Measurements from ENCODE around the gene GYG1. TPM values are rescaled to one million over a fixed set of nuclear protein-coding genes. Genes with fewer than 3 reads are reported as not detected.

The GYG1 gene
- total RNA-seq, 1 experiment from 2014 or later: 34.8 TPM

GRCh38 chr3:149031096-149031495 is 39.8 kb downstream of the GYG1 start:
- DNase-seq (ENCODE audit: low spot score) (no peak), ATAC-seq (no peak)
- CTCF ChIA-PET: interaction anchor here (1.3 kb wide), 1 partner anchor 75 kb away, joined by 3 read pairs; no protein-coding TSS in a partner anchor
- Mint-ChIP-seq H3K4me1 (no peaks in the 10 kb centered on the region), H3K9me3 (no peaks in the 10 kb centered on the region), H3K36me3 (peaks cover 68% of the 10 kb centered on the region), H3K27me3 (ENCODE audit: low read depth) (no peaks in the 10 kb centered on the region), H3K27ac (no peak overlapping the region), H3K4me3 (no peak overlapping the region)
- POLR2A ChIA-PET: no interaction called here
- TF ChIP-seq ZNF532 (CRISPR knock-in tag; IDR thresholded peaks at IDR 0.05; ENCODE audit: borderline replicate concordance): no peak
- no peak for TF ChIP-seq ZNF396 (CRISPR knock-in tag; IDR thresholded peaks at IDR 0.05; ENCODE audit: borderline replicate concordance)
- no peak for TF ChIP-seq ZNF317 (CRISPR knock-in tag; IDR thresholded peaks at IDR 0.05; ENCODE audit: borderline replicate concordance, low read depth)
- no peak for TF ChIP-seq ESRRA (CRISPR knock-in tag; IDR thresholded peaks at IDR 0.05; ENCODE audit: borderline replicate concordance)
- TF ChIP-seq, protein P1, sequence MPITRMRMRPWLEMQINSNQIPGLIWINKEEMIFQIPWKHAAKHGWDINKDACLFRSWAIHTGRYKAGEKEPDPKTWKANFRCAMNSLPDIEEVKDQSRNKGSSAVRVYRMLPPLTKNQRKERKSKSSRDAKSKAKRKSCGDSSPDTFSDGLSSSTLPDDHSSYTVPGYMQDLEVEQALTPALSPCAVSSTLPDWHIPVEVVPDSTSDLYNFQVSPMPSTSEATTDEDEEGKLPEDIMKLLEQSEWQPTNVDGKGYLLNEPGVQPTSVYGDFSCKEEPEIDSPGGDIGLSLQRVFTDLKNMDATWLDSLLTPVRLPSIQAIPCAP (CRISPR knock-in tag; IDR thresholded peaks at IDR 0.05): no peak
- TF ChIP-seq FOXP1 (CRISPR knock-in tag; IDR thresholded peaks at IDR 0.05; ENCODE audit: borderline replicate concordance): no peak
- TF ChIP-seq, protein P2, sequence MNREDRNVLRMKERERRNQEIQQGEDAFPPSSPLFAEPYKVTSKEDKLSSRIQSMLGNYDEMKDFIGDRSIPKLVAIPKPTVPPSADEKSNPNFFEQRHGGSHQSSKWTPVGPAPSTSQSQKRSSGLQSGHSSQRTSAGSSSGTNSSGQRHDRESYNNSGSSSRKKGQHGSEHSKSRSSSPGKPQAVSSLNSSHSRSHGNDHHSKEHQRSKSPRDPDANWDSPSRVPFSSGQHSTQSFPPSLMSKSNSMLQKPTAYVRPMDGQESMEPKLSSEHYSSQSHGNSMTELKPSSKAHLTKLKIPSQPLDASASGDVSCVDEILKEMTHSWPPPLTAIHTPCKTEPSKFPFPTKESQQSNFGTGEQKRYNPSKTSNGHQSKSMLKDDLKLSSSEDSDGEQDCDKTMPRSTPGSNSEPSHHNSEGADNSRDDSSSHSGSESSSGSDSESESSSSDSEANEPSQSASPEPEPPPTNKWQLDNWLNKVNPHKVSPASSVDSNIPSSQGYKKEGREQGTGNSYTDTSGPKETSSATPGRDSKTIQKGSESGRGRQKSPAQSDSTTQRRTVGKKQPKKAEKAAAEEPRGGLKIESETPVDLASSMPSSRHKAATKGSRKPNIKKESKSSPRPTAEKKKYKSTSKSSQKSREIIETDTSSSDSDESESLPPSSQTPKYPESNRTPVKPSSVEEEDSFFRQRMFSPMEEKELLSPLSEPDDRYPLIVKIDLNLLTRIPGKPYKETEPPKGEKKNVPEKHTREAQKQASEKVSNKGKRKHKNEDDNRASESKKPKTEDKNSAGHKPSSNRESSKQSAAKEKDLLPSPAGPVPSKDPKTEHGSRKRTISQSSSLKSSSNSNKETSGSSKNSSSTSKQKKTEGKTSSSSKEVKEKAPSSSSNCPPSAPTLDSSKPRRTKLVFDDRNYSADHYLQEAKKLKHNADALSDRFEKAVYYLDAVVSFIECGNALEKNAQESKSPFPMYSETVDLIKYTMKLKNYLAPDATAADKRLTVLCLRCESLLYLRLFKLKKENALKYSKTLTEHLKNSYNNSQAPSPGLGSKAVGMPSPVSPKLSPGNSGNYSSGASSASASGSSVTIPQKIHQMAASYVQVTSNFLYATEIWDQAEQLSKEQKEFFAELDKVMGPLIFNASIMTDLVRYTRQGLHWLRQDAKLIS (CRISPR knock-in tag; IDR thresholded peaks at IDR 0.05; ENCODE audit: borderline replicate concordance): no peak
- TF ChIP-seq ZBTB21 (CRISPR knock-in tag; IDR thresholded peaks at IDR 0.05; ENCODE audit: borderline replicate concordance): no peak
- no peak for TF ChIP-seq CBFB (CRISPR knock-in tag; IDR thresholded peaks at IDR 0.05; ENCODE audit: low read depth)
- TF ChIP-seq SMAD3 (CRISPR knock-in tag; IDR thresholded peaks at IDR 0.05; ENCODE audit: borderline replicate concordance): no peak
- TF ChIP-seq PREB (CRISPR knock-in tag; IDR thresholded peaks at IDR 0.05; ENCODE audit: borderline replicate concordance): no peak
- no peak for TF ChIP-seq AR (CRISPR knock-in tag; IDR thresholded peaks at IDR 0.05)
- TF ChIP-seq OVOL2 (CRISPR knock-in tag; IDR thresholded peaks at IDR 0.05; ENCODE audit: borderline replicate concordance): no peak
